Astrocyte (in vitro differentiated cells and primary cell): ENCODE data around the gene ANKH. TPM values are rescaled to one million over a fixed set of nuclear protein-coding genes. Genes with fewer than 3 reads are reported as not detected.

Experiments
- DNase-seq: peaks from one replicate; pipeline ENCODE4 v3.0.0-alpha.2; 2010; ENCODE audit warnings: low read depth
- FAIRE-seq: peaks from 2 replicates; lab custom pipeline; 2011; peaks lifted over from hg19 to GRCh38; lab: Jason Lieb, UNC
- H2AFZ ChIP-seq: 2 replicates; pipeline ENCODE4 v1.6.0; 2012; ENCODE audit warnings: low read depth, low read length, inconsistent platforms
- H3K27ac ChIP-seq: 2 replicates; pipeline ENCODE4 v1.5.1; 2011; ENCODE audit warnings: low read depth, low read length, inconsistent platforms
- H3K27me3 ChIP-seq: 2 replicates; pipeline ENCODE4 v1.6.0; 2011; ENCODE audit warnings: low read length, inconsistent platforms; ENCODE audit not compliant: insufficient read depth
- H3K36me3 ChIP-seq: 2 replicates; pipeline ENCODE4 v1.5.1; 2011; ENCODE audit warnings: low read length, inconsistent platforms; ENCODE audit not compliant: insufficient read depth
- H3K4me1 ChIP-seq: 2 replicates; pipeline ENCODE4 v1.5.1; 2011; ENCODE audit warnings: low read length, inconsistent platforms; ENCODE audit not compliant: insufficient read depth
- H3K4me2 ChIP-seq: 2 replicates; pipeline ENCODE4 v1.6.0; 2012; ENCODE audit warnings: low read length, inconsistent platforms
- H3K4me3 ChIP-seq: 2 replicates; pipeline ENCODE4 v1.5.1; 2011; ENCODE audit warnings: low read depth, mild to moderate bottlenecking, low read length, inconsistent platforms; ENCODE audit not compliant: insufficient read depth
- H3K79me2 ChIP-seq: 2 replicates; pipeline ENCODE4 v1.6.0; 2012; ENCODE audit warnings: mild to moderate bottlenecking, low read length, inconsistent platforms; ENCODE audit not compliant: insufficient read depth
- H3K9ac ChIP-seq: 2 replicates; pipeline ENCODE4 v1.6.0; 2012; ENCODE audit warnings: mild to moderate bottlenecking, low read length, inconsistent platforms
- H3K9me3 ChIP-seq: 2 replicates; pipeline ENCODE4 v1.5.1; 2012; ENCODE audit warnings: low read depth, mild to moderate bottlenecking, low read length, inconsistent platforms; ENCODE audit not compliant: insufficient read depth
- H4K20me1 ChIP-seq: 2 replicates; pipeline ENCODE4 v1.6.0; 2012; ENCODE audit warnings: low read length, inconsistent platforms; ENCODE audit not compliant: insufficient read depth
- H3K27ac Mint-ChIP-seq: one replicate; pipeline ENCODE4 v1.8.0; 2021; ENCODE audit warnings: mild to moderate bottlenecking, mixed read lengths; ENCODE audit not compliant: unreplicated experiment
- H3K27me3 Mint-ChIP-seq: one replicate; pipeline ENCODE4 v1.8.0; 2021; ENCODE audit warnings: low read depth, mixed read lengths; ENCODE audit not compliant: unreplicated experiment
- H3K36me3 Mint-ChIP-seq: one replicate; pipeline ENCODE4 v1.8.0; 2021; ENCODE audit warnings: low read depth, mixed read lengths; ENCODE audit not compliant: unreplicated experiment
- H3K4me1 Mint-ChIP-seq: one replicate; pipeline ENCODE4 v1.8.0; 2021; ENCODE audit warnings: low read depth, mixed read lengths; ENCODE audit not compliant: unreplicated experiment
- H3K4me3 Mint-ChIP-seq: one replicate; pipeline ENCODE4 v1.8.0; 2021; ENCODE audit warnings: mild to moderate bottlenecking, moderate library complexity, mixed read lengths; ENCODE audit not compliant: unreplicated experiment
- H3K9me3 Mint-ChIP-seq: one replicate; pipeline ENCODE4 v1.8.0; 2021; ENCODE audit warnings: mild to moderate bottlenecking, mixed read lengths; ENCODE audit not compliant: unreplicated experiment
- CTCF ChIP-seq: IDR thresholded peaks from 2 replicates; pipeline ENCODE4 v1.5.1; 2011; ENCODE audit warnings: low read depth, mild to moderate bottlenecking, inconsistent platforms, low read length, moderate library complexity; ENCODE audit not compliant: insufficient read depth
- EZH2 ChIP-seq: IDR thresholded peaks from 2 replicates; pipeline ENCODE4 v1.6.1; 2012; ENCODE audit warnings: mild to moderate bottlenecking, low read length, inconsistent platforms; ENCODE audit not compliant: insufficient read depth
- total RNA-seq: library from RNA; stranded (reverse); gene quantifications from 2 replicates; pipeline ENCODE4 v1.2.1, GENCODE V29; 2021

ANKH gene
- total RNA-seq, 1 donor from 2014 or later = 15.8 TPM

GRCh38 chr5:14712131-14712530 lies 159.4 kb downstream of the ANKH start:
- no peak overlapping the region for H3K4me3 Mint-ChIP-seq
- Histone ChIP-seq H3K9me3 (no peaks in the 10 kb centered on the region), H2AFZ (no peak overlapping the region), H3K4me3 (no peak overlapping the region), H3K27ac (no peak overlapping the region), H3K79me2 (no peaks in the 10 kb centered on the region), H3K9ac (no peak overlapping the region), H3K4me2 (no peak overlapping the region), H3K36me3 (peaks cover 28% of the 10 kb centered on the region), H3K27me3 (no peaks in the 10 kb centered on the region), H4K20me1 (no peaks in the 10 kb centered on the region), H3K4me1 (no peaks in the 10 kb centered on the region)
- peaks cover 11% of the 10 kb centered on the region for H3K4me1 Mint-ChIP-seq
- DNase-seq (no peak), FAIRE-seq (no peak)
- no peak overlapping the region for H3K27ac Mint-ChIP-seq
- H3K36me3 Mint-ChIP-seq = peaks cover 52% of the 10 kb centered on the region
- H3K27me3 Mint-ChIP-seq = no peaks in the 10 kb centered on the region
- H3K9me3 Mint-ChIP-seq = no peaks in the 10 kb centered on the region
- TF ChIP-seq CTCF (no peak), EZH2 (no peak)

GRCh38 chr5:14710313-14710994 lies 161.1 kb downstream of the ANKH start:
- H3K9me3 ChIP-seq = no peaks in the 10 kb centered on the region
- no peak for TF ChIP-seq EZH2
- no peak for TF ChIP-seq CTCF
- Mint-ChIP-seq H3K9me3 (no peaks in the 10 kb centered on the region), H3K36me3 (peaks cover 40% of the 10 kb centered on the region), H3K27me3 (no peaks in the 10 kb centered on the region), H3K4me3 (no peak overlapping the region), H3K4me1 (peaks cover 17% of the 10 kb centered on the region), H3K27ac (no peak overlapping the region)
- FAIRE-seq (no peak), DNase-seq (no peak)
- no peak overlapping the region for H3K27ac ChIP-seq
- peaks cover 9% of the 10 kb centered on the region for H3K4me1 ChIP-seq
- no peak overlapping the region for H3K4me3 ChIP-seq
- no peak overlapping the region for H2AFZ ChIP-seq
- H3K79me2 ChIP-seq = no peaks in the 10 kb centered on the region
- no peak overlapping the region for H3K9ac ChIP-seq
- no peak overlapping the region for H3K4me2 ChIP-seq
- H3K27me3 ChIP-seq = no peaks in the 10 kb centered on the region
- H4K20me1 ChIP-seq = no peaks in the 10 kb centered on the region
- peaks cover 25% of the 10 kb centered on the region for H3K36me3 ChIP-seq

- no peaks in the 10 kb centered on the region for H3K9me3 ChIP-seq
- DNase-seq = no peak
- H3K4me1 ChIP-seq = peaks cover 9% of the 10 kb centered on the region
- H3K36me3 ChIP-seq = peaks cover 20% of the 10 kb centered on the region
- no peaks in the 10 kb centered on the region for H3K27me3 Mint-ChIP-seq
- peaks cover 9% of the 10 kb centered on the region for H3K4me1 Mint-ChIP-seq
- H3K27me3 ChIP-seq = no peaks in the 10 kb centered on the region
- H3K27ac ChIP-seq = no peak overlapping the region
- H3K27ac Mint-ChIP-seq = no peak overlapping the region
- H3K4me3 Mint-ChIP-seq = no peak overlapping the region
- TF ChIP-seq EZH2 (no peak), CTCF (no peak)
- peaks cover 31% of the 10 kb centered on the region for H3K36me3 Mint-ChIP-seq
- H3K79me2 ChIP-seq = no peaks in the 10 kb centered on the region
- no peak overlapping the region for H3K9ac ChIP-seq
- no peak overlapping the region for H2AFZ ChIP-seq
- no peak overlapping the region for H3K4me2 ChIP-seq
- H4K20me1 ChIP-seq = no peaks in the 10 kb centered on the region
- H3K4me3 ChIP-seq = no peak overlapping the region
- H3K9me3 Mint-ChIP-seq = no peaks in the 10 kb centered on the region
- FAIRE-seq = no peak
These were observed 163.0 kb downstream of the ANKH start for GRCh38 chr5:14708551-14708950.
